Activated effector memory CD4-positive, alpha-beta T cell treated with anti-CD3 and anti-CD28 coated beads, Interleukin-2, amount 50 U/mL, for 16 hours (primary cell): Measurements from ENCODE around the gene TTBK2.
"Not testable (repeated sequence)": the region's sequence is repeated elsewhere in the genome, so short reads cannot be mapped to it uniquely, and the experiment has no call there.

Source experiments
- DNase-seq: peaks from one replicate; pipeline ENCODE4 v3.0.0-alpha.2; 2020

TTBK2 gene

GRCh38 chr15:42903388-42904324, 16.9 kb downstream of the TTBK2 start:
- no peak for DNase-seq

DNA sequence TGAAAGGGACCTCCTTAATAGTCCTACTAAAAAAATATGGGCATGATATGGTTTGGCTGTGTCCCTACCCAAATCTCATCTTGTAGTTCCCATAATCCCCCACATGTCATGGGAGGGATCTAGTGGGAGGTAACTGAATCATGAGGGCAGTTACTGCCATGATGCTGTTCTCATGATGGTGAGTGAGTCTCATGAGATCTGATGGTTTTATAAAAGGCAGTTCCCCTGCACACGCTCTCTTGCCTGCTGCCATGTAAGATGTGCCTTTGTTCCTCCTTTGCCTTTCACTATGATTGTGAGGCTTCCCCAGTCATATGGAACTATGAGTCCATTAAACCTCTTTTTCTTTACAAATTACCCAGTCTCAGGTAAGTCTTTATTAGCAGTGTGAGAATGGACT, 26.7 kb downstream of the TTBK2 start:
- not testable (repeated sequence) for DNase-seq

- no peak for DNase-seq
Measured at GRCh38 chr15:42891569-42891968, 29.0 kb downstream of the TTBK2 start.

GRCh38 chr15:42890161-42890913, 30.2 kb downstream of the TTBK2 start:
- no peak for DNase-seq

DNA sequence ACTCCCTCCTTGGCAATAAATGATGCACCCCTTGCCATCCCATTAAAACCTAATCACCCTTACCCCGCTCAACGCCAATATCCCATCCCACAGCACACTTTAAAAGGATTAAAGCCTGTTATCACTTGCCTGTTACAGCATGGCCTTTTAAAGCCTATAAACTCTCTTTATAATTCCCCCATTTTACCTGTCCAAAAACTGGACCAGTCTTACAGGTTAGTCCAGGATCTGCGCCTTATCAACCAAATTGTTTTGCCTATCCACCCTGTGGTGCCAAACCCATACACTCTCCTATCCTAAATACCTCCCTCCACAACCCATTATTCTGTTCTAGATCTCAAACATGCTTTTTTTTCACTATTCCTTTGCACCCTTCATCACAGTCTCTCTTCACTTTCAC, 33.2 kb downstream of the TTBK2 start:
- not testable (repeated sequence) for DNase-seq

- DNase-seq = no peak
Measured at GRCh38 chr15:42880121-42880520, 40.5 kb downstream of the TTBK2 start.

DNA sequence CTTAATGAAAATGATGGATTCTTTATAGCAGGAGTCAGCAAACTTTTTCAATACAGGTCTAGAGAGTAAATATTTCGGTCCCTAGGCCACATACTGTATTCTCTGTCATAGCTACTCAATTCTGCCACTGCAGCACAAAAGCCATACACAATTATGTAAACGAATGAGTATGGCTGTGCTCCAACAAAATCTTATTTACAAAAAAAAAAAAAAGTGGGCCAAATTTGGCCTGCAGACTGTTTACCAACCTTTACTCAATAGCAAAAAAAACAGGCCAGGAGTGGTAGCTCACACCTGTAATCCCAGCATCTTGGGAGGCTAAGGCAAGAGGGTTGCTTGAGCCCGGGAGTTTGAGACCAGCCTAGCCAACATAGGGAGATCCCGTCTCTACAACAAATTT, 41.1 kb downstream of the TTBK2 start:
- no peak for DNase-seq

DNA sequence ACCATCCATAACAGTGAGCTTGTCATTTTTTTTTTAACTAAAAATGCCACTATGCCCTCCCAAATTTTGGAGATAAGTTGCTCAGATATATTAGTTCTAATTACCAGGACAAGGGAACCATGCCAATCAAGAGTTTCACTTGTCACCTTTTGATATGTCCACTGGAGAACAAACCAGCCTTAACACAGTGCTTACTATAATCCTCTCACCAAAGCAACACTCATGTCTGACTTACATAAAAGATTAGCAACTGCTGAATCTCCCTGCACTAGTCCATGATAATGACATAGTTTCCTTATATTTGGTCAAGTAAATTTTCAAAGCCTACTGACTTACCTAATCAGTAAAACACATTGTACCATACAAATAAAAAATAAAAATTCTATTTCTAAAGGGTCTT, 44.4 kb downstream of the TTBK2 start:
- DNase-seq = no peak

DNA sequence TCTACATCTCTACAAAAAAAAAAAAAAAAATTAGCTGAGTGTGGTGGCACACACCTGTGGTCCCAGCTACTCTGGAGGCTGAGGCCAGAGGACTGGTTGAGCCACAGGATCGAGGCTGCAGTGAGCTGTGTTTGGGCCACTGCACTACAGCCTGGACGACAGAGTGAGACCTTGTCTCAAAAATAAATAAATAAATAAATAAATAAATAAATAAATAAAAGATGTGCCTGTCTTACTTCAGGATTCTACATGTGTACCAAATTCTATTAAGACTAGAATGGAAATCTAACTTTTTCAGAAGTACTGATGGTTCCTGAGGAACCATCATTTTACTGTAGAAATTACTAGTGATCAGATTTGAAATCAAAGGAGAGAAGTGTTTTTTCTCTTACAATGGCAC, 51.9 kb downstream of the TTBK2 start:
- no peak for DNase-seq

DNA sequence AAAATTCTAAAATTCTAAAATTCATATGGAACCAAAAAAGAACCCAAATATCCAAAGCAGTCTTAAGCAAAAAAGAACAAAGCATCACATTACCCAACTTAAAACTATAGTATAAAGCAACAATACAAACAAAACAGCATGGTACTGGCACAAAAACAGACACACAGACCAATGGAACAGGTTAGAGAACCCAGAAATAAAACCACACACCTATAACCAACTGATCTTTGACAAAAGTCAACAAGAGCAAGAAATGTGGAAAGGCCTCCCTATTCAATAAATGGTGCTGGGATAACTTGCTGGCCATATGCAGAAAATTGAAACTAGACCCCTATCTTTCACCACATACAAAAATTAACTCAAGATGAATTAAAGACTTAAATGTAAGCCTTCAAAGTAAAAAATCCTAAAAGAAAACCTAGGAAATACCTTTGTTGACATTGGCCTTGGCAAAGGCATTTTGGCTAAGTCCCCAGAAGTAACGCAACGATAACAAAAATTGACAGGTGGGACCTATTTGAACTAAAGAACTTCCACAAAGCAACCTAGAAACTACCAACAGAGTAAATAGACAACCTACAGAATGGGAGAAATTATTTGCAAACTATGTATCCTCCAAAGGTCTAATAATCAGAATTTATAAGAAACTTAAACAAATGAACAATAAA, 56.9 kb downstream of the TTBK2 start:
- no peak for DNase-seq

- DNase-seq = no peak
Measured at GRCh38 chr15:42858999-42859789, 61.4 kb downstream of the TTBK2 start.

DNA sequence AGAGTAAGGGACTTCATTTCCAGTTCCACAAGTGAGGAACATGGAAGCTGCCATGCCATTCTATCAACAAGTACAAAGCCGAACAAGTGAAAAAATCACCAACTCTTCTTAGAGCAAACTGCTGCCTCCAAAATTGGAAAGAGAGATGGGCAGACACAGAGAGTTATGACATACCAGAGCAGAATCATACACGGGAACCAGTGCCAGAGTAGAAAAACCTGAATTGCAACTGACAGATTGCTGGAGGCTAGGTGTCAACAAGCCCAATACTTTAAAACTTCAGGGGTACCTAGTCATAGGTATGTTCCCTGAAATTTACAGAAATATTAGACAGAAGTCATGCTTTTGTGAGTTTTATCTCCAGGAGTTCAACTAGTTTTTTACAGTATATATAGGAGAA, 62.0 kb downstream of the TTBK2 start:
- no peak for DNase-seq

DNA sequence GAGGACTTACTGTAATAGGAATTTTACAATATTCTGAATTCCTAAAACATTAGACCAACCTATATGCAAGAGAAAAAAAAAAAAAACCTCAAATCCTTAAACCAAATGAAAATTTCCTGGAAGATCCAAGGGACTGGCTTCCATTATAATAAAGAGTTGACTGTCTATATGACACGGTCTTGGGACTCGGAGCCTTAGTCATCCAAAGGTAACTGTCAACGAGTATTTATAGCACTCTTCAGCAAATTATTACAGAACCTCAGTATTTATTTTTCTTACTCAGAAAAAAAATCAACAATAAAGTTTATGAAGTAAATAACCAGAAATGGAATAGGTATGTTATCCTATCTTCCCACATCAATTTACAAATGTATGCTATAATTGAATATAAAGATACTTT, 66.0 kb downstream of the TTBK2 start:
- no peak for DNase-seq

DNA sequence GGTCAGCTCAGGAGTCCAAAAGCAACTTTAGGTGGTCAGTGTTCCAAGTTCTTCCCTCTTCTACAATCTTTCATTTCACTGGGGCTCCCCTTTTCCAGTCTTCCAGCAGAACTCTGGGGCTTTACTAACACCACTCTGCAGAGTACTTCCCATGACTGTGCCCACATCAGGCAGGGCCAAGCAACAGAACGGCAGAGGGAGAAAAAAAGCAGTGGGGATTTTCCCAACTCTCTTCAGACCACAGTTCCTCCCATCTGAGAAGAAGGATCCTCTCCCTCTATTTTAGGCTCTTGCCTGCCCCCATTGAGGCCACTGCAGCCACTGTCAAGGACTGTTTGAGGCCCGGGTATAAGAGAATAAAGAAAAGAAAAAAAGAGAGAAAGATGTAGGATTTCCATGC, 70.7 kb downstream of the TTBK2 start:
- no peak for DNase-seq

- no peak for DNase-seq
Measured at GRCh38 chr15:42848846-42849245, 71.7 kb downstream of the TTBK2 start.

DNA sequence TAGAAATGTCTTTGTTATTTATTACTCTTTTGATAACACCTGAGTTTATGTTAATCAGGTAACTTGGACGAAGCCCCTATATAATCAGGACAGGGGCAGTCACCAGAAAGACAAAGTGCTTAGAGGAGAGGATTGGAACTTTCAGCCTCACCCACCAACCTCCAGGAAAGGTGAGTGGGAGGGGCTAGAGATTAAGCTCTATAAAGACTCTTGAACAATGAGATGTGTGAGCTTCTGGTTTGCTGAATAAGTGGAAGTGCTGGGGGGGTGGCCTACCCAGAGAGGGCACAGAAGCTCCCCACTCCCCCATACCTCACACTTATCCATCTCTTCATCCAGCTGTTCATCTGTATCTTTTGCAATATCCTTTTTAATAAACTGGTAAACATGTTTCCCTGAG, 73.9 kb downstream of the TTBK2 start:
- no peak for DNase-seq

DNA sequence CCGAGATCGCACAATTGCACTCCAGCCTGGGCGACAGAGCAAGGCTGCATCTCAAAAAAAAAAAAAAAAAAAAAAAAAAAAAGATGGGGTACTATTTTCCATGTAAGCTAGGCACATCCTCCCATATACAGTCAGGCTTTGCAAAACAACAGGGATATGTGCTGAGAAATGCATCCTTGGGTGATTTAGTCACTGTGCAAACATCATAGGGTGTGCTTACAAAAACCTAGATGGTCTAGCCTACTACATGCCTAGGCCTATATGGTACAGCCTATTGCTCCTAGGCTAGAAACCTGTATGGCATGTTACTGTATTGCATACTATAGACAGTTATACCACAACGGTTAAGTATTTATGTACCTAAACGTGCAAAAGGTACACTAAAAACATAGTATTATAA, 75.0 kb downstream of the TTBK2 start:
- no peak for DNase-seq

DNA sequence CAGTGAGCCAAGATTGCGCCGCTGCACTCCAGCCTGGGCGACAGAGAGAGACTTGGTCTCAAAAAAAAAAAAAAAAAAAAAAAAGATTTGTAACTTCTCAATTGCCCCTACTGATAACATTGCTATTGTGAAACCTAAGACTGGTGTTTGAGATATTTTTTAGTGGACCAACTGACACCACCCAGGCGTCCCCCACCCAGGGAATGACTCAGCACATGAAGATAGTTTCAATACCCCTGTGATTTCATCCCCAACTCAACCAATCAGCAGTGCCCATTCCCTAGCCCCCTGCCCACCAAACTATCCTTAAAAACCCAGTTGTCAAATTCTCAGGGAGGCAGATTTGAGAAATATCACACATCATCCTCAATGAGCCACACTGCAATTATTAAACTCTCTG, 76.9 kb downstream of the TTBK2 start:
- DNase-seq = no peak

DNA sequence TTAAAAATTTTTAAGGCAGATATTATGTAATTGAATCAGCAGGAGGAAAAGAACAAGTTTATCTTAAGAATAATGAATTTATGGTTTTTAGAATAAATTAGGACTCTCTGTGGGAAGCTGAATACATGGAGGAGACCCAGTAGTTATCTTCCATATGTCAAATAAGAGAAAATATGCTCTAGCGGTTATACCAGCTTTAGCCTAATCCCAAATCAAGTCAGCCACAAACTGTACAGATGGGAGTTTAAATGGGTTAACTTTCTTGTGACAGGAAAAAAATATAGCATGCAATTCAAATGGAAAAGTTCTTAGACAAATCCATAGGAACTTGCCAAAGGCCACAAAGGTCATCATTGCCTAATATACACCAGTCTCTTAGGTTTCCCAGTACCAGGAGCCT, 84.3 kb downstream of the TTBK2 start:
- DNase-seq = no peak

DNA sequence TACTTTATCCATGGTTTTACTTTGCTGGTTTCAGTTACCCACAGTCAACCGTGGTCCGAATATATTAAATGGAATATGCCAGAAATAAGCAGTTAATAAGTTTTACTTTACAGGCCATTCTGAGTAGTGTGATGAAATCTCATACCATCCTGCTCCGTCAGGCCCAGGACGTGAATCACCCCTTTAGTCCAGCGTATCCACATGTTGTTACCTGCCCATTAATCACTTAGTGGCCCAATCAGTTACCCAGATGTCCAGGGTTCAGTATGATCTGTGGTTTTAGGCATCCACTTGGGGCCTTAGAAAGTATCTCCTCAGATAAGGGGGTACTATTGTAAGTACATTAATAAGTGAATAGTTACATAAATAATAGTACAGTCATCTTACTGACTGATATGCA, 88.0 kb downstream of the TTBK2 start:
- DNase-seq = no peak

DNA sequence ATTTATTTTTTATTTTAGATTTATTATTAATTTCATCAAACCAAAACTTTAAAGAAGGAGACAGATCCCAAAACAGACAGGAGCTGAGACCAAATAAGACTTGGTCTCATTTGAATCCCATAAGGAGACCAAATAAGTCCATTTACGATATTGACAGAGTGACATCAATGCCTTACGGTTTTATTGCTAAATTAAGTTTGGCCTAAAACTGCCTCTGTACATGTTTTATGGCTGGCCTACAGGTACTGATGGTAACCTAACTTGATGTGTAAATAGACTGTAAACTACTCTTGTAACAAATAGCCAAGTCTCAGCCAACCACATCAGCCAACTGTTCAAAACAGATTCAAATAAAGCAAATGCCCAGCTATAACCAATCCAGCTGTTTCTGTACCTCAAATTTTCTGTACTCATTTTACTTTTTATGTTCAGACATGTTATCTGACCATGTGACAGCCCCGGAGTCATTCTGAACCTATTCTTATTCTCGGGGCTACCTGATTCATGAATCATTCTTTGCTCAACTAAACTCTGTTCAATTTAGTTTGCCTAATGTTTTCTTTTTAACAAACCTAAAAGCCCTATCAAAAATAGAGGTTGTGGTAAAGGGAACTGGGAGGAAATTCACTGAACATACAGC, 94.2 kb downstream of the TTBK2 start:
- DNase-seq = no peak

DNA sequence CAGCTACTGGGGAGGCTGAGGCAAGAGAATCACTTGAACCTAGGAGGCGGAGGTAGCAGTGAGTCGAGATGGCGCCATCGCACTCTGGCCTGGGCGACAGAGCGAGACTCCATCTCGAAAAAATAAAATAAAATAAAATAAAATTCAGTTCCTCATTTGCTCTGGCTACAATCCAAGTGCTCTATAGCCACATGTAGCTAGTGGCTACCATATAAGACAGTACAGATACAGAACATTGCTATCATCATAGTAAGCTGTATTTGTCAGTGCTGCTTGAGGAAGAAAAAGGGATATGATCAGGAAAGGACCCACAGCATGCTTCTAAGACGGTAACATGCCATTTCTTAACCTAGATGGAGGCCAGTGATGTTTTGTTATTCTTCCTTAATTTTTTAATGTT, 95.0 kb downstream of the TTBK2 start:
- DNase-seq = no peak
